ENCODE measurements around the gene AHRR. TPM values are rescaled to one million over a fixed set of nuclear protein-coding genes. Genes with fewer than 3 reads are reported as not detected.

Gene AHRR
- total and polyA plus RNA-seq, 2 of the 4 experiments (the other 2 are of a cell fraction): 15.6 to 37.1 TPM

GRCh38 chr5:442335-443238 lies 121.1 kb downstream of the AHRR start, which contains the start of gene EXOC3:
Gene EXOC3 (plus strand): TSS chr5:443176. CDS start chr5:446206, 3,030 bp downstream.
- intact Hi-C loops (cut with micrococcal nuclease): loop anchor here (5.0 kb wide), 1 partner anchor 35 kb away; no protein-coding TSS in a partner anchor
- in situ Hi-C loops (cut with MboI; ENCODE audit: low sequenced_read_pairs): no loop called here
- Histone ChIP-seq H3K23ac (ENCODE audit: low read depth, low read length) (peak within 1 kb of the TSS; percentile 95), H2AK5ac (ENCODE audit: low read depth, low read length) (peak within 1 kb of the TSS; percentile 92), H3K79me1 (ENCODE audit: low read depth in 1 of 2, low read length in 2 of 2) (peaks cover 28 to 65% of the 10 kb centered on the region in 2 experiments), H4K5ac (ENCODE audit: low read depth, low read length) (peak within 1 kb of the TSS; percentile 86), H2AK9ac (replicated peaks; ENCODE audit: low read depth, low read length, poor library complexity) (peak within 1 kb of the TSS; percentile 99), H4K91ac (ENCODE audit: insufficient read depth, low read depth, low read length) (peak within 1 kb of the TSS; percentile 98), H3K9ac (ENCODE audit: low read depth, low read length) (peak within 1 kb of the TSS; percentile 97), H3K4me3 (ENCODE audit: insufficient read depth, low read depth, low read length) (peak within 1 kb of the TSS; percentile 82), H3K27me3 (ENCODE audit: control insufficient read depth, insufficient read depth, low read length) (no peaks in the 10 kb centered on the region), H3K4ac (ENCODE audit: low read depth, low read length) (peak within 1 kb of the TSS; percentile 99), H3K9me1 (ENCODE audit: insufficient read depth, low read length) (peaks cover 4% of the 10 kb centered on the region; the same call in 1 of the 2 replicates), H3K4me1 (ENCODE audit: control insufficient read depth, insufficient read depth, low read length) (peaks cover 12% of the 10 kb centered on the region), H3K14ac (replicated peaks; ENCODE audit: low read depth, low read length) (peak within 1 kb of the TSS; percentile 99), H4K8ac (ENCODE audit: low read depth in 2 of 2, low read length in 2 of 2) (peak within 1 kb of the TSS; percentile 96 to 100), H3K18ac (ENCODE audit: low read depth, low read length) (peak within 1 kb of the TSS; percentile 38), H2BK5ac (ENCODE audit: low read depth, low read length, poor library complexity, severe bottlenecking) (peak within 1 kb of the TSS; percentile 77), H2BK20ac (ENCODE audit: low read depth, low read length) (no peak within 1 kb of the TSS), H3K9me3 (ENCODE audit: control insufficient read depth, insufficient read depth, low read length) (no peaks in the 10 kb centered on the region), H3K27ac (ENCODE audit: insufficient read depth, low read length) (peak within 1 kb of the TSS; percentile 82), H3K36me3 (ENCODE audit: control insufficient read depth, insufficient read depth, low read length) (peaks cover 14% of the 10 kb centered on the region), H2AFZ (replicated peaks; ENCODE audit: low read length, poor library complexity) (peak within 1 kb of the TSS; percentile 96), H2BK120ac (ENCODE audit: low read depth, low read length) (peak within 1 kb of the TSS; percentile 82), H4K20me1 (ENCODE audit: insufficient read depth, low read length) (0 out of 2 replicates have a peak, but pooled peaks cover 14% of the 10 kb centered on the region), H3K56ac (ENCODE audit: extremely low read depth, insufficient read depth, low read length) (peak within 1 kb of the TSS; percentile 76), H2BK15ac (ENCODE audit: low read depth, low read length) (peak within 1 kb of the TSS; percentile 78; the same call in 1 of the 3 replicates), H3K4me2 (ENCODE audit: low read depth, low read length) (peak within 1 kb of the TSS; percentile 96)
- ChIA-PET CTCF (no interaction called here), POLR2A (ENCODE audit: unreplicated experiment) (no interaction called here)
- TSS peak; percentile 45 for BruUV-seq (replicated peaks)
- dilution Hi-C loops (cut with HindIII; ENCODE audit: low sequenced_read_pairs, unreplicated experiment): no loop called here
- DNase-seq: peak; percentile 56
- WGBS, 2 experiments (ENCODE audit: extremely low coverage in 2 of 2, insufficient read length in 1 of 2): 12% methylated on average over 17 of the region's 73 CpGs; no CpG with 5 or more reads in 1 of the 2 experiments
- peak; percentile 80 for ATAC-seq (ENCODE audit: low read depth)
- 0 out of 2 replicates have a peak, but pooled peaks have one; percentile 6 for TF ChIP-seq NFE2L2 (IDR thresholded peaks at IDR 0.05; ENCODE audit: low read depth, low read length)
- TF ChIP-seq SMC3 (IDR thresholded peaks at IDR 0.05; ENCODE audit: low read depth, low read length): no peak
- TF ChIP-seq POLR2A (IDR thresholded peaks at IDR 0.05; ENCODE audit: low read depth, low read length): peak; percentile 81
- TF ChIP-seq, protein P1, sequence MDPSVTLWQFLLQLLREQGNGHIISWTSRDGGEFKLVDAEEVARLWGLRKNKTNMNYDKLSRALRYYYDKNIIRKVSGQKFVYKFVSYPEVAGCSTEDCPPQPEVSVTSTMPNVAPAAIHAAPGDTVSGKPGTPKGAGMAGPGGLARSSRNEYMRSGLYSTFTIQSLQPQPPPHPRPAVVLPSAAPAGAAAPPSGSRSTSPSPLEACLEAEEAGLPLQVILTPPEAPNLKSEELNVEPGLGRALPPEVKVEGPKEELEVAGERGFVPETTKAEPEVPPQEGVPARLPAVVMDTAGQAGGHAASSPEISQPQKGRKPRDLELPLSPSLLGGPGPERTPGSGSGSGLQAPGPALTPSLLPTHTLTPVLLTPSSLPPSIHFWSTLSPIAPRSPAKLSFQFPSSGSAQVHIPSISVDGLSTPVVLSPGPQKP (IDR thresholded peaks at IDR 0.05; ENCODE audit: borderline replicate concordance, low read depth, low read length): 0 out of 2 replicates have a peak, but pooled peaks have one; percentile 68
- TF ChIP-seq, protein P2, sequence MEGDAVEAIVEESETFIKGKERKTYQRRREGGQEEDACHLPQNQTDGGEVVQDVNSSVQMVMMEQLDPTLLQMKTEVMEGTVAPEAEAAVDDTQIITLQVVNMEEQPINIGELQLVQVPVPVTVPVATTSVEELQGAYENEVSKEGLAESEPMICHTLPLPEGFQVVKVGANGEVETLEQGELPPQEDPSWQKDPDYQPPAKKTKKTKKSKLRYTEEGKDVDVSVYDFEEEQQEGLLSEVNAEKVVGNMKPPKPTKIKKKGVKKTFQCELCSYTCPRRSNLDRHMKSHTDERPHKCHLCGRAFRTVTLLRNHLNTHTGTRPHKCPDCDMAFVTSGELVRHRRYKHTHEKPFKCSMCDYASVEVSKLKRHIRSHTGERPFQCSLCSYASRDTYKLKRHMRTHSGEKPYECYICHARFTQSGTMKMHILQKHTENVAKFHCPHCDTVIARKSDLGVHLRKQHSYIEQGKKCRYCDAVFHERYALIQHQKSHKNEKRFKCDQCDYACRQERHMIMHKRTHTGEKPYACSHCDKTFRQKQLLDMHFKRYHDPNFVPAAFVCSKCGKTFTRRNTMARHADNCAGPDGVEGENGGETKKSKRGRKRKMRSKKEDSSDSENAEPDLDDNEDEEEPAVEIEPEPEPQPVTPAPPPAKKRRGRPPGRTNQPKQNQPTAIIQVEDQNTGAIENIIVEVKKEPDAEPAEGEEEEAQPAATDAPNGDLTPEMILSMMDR (conservative IDR thresholded peaks at IDR 0.05; ENCODE audit: low read depth, low read length): no peak
- TF ChIP-seq USF2 (IDR thresholded peaks at IDR 0.05; ENCODE audit: low read depth, low read length): no peak; the same call in 1 of the 2 replicates
- TF ChIP-seq RAD21 (IDR thresholded peaks at IDR 0.05; ENCODE audit: low read length): no peak
- peak; percentile 82; the same call in 1 of the 2 replicates for TF ChIP-seq CHD1 (IDR thresholded peaks at IDR 0.05; ENCODE audit: low read depth, low read length)
- no peak for TF ChIP-seq FOS (IDR thresholded peaks at IDR 0.05; ENCODE audit: low read depth, low read length)
- no peak for TF ChIP-seq BHLHE40 (IDR thresholded peaks at IDR 0.05; ENCODE audit: low read depth, low read length)
- no peak for TF ChIP-seq RCOR1 (IDR thresholded peaks at IDR 0.05; ENCODE audit: insufficient replicate concordance, low read length)
- TF ChIP-seq CEBPB (IDR thresholded peaks at IDR 0.05; ENCODE audit: low read depth, low read length): no peak
- peak; percentile 52; the same call in 1 of the 2 replicates for TF ChIP-seq MAZ (IDR thresholded peaks at IDR 0.05; ENCODE audit: borderline replicate concordance, low read depth, low read length)
